WTC11 (cell line): Measurements from ENCODE around the gene ADGRV1. TPM values are rescaled to one million over a fixed set of nuclear protein-coding genes. Genes with fewer than 3 reads are reported as not detected.

Experiments
- ATAC-seq: fragments of 200-7000 bp; cut with Tn5 transposase; 2 replicates; pipeline ENCODE4 v1.10.0; 2021; ENCODE audit warnings: mild to moderate bottlenecking, moderate library complexity
- CTCF ChIA-PET: fragments of 300-600 bp; sonication (Branson Sonifier 250); formaldehyde crosslinking; loops from one replicate; lab custom pipeline; 2021; ENCODE audit warnings: antibody characterized with exemption; lab: Charles Lee
- POLR2A ChIA-PET: fragments of 350-600 bp; sonication (Branson Sonifier 250); formaldehyde crosslinking; loops from one replicate; lab custom pipeline; 2021; ENCODE audit warnings: antibody characterized with exemption; lab: Charles Lee
- DNase-seq: peaks from one replicate; pipeline ENCODE4 v3.0.0; 2021; ENCODE audit warnings: low spot score
- H3K27ac Mint-ChIP-seq: 2 replicates; pipeline ENCODE4 v1.8.0; 2021; ENCODE audit warnings: mixed read lengths
- H3K27me3 Mint-ChIP-seq: 2 replicates; pipeline ENCODE4 v1.8.0; 2021; ENCODE audit warnings: low read depth, mild to moderate bottlenecking, moderate library complexity, mixed read lengths
- H3K36me3 Mint-ChIP-seq: 2 replicates; pipeline ENCODE4 v1.8.0; 2021; ENCODE audit warnings: mixed read lengths
- H3K4me1 Mint-ChIP-seq: 2 replicates; pipeline ENCODE4 v1.8.0; 2022; ENCODE audit warnings: mixed read lengths
- H3K4me3 Mint-ChIP-seq: 2 replicates; pipeline ENCODE4 v1.8.0; 2021; ENCODE audit warnings: mild to moderate bottlenecking, moderate library complexity, mixed read lengths
- H3K9me3 Mint-ChIP-seq: 2 replicates; pipeline ENCODE4 v1.8.0; 2021; ENCODE audit warnings: mixed read lengths
- CBFB ChIP-seq: sonication (generic); formaldehyde crosslinking; IDR thresholded peaks from 2 replicates; pipeline ENCODE4 v1.8.1; 2022; ENCODE audit warnings: mild to moderate bottlenecking, low read depth, missing genetic modification reagents
- ELF4 ChIP-seq: sonication (generic); formaldehyde crosslinking; IDR thresholded peaks from 2 replicates; pipeline ENCODE4 v1.8.1; 2022; ENCODE audit warnings: low read depth, mild to moderate bottlenecking, moderate library complexity, missing genetic modification reagents
- ETV6 ChIP-seq: sonication (generic); formaldehyde crosslinking; IDR thresholded peaks from 2 replicates; pipeline ENCODE4 v1.8.1; 2022; ENCODE audit warnings: mild to moderate bottlenecking, missing genetic modification reagents
- FOXK1 ChIP-seq: sonication (generic); formaldehyde crosslinking; IDR thresholded peaks from 2 replicates; pipeline ENCODE4 v1.8.0; 2022; ENCODE audit warnings: mild to moderate bottlenecking, moderate library complexity, missing genetic modification reagents
- HMGA2 ChIP-seq: fragments of 250-450 bp; sonication (Bioruptor Pico); IDR thresholded peaks from 2 replicates; pipeline ENCODE4 v1.4.0; 2021; ENCODE audit warnings: mild to moderate bottlenecking, moderate library complexity
- JAZF1 ChIP-seq: fragments of 250-450 bp; sonication (Bioruptor Pico); IDR thresholded peaks from 2 replicates; pipeline ENCODE4 v1.9.0; 2021; ENCODE audit warnings: moderate library complexity, mild to moderate bottlenecking, inconsistent platforms
- JUN ChIP-seq: sonication (generic); formaldehyde crosslinking; IDR thresholded peaks from 2 replicates; pipeline ENCODE4 v1.8.0; 2023; ENCODE audit warnings: mild to moderate bottlenecking, missing genetic modification reagents
- MLX ChIP-seq: sonication (generic); formaldehyde crosslinking; IDR thresholded peaks from 2 replicates; pipeline ENCODE4 v1.8.1; 2023; ENCODE audit warnings: mild to moderate bottlenecking, missing genetic modification reagents, moderate library complexity
- MXD4 ChIP-seq: fragments of 250-450 bp; sonication (Bioruptor Pico); IDR thresholded peaks from 2 replicates; pipeline ENCODE4 v1.8.0; 2021; ENCODE audit warnings: mild to moderate bottlenecking, moderate library complexity, borderline replicate concordance
- NR3C1 ChIP-seq: sonication (generic); formaldehyde crosslinking; conservative IDR thresholded peaks from 2 replicates; pipeline ENCODE4 v1.8.1; 2023; ENCODE audit warnings: low read depth, mild to moderate bottlenecking, missing genetic modification reagents
- OVOL2 ChIP-seq: fragments of 250-450 bp; sonication (Bioruptor Pico); IDR thresholded peaks from 2 replicates; pipeline ENCODE4 v1.9.0; 2021; ENCODE audit warnings: mild to moderate bottlenecking, borderline replicate concordance
- PRRX2 ChIP-seq: fragments of 250-450 bp; sonication (Bioruptor Pico); IDR thresholded peaks from 2 replicates; pipeline ENCODE4 v1.8.0; 2021; ENCODE audit warnings: mild to moderate bottlenecking
- RELA ChIP-seq: sonication (generic); formaldehyde crosslinking; IDR thresholded peaks from 2 replicates; pipeline ENCODE4 v1.8.1; 2022; ENCODE audit warnings: missing genetic modification reagents, mild to moderate bottlenecking, borderline replicate concordance
- SMAD3 ChIP-seq: sonication (generic); formaldehyde crosslinking; IDR thresholded peaks from 2 replicates; pipeline ENCODE4 v1.8.0; 2022; ENCODE audit warnings: missing genetic modification reagents, mild to moderate bottlenecking, borderline replicate concordance
- SMAD4 ChIP-seq: sonication (generic); formaldehyde crosslinking; IDR thresholded peaks from 2 replicates; pipeline ENCODE4 v1.8.0; 2022; ENCODE audit warnings: mild to moderate bottlenecking, missing genetic modification reagents
- TEAD4 ChIP-seq: sonication (generic); formaldehyde crosslinking; IDR thresholded peaks from 2 replicates; pipeline ENCODE4 v1.8.0; 2022; ENCODE audit warnings: mild to moderate bottlenecking, missing genetic modification reagents
- TP53 ChIP-seq: sonication (generic); formaldehyde crosslinking; IDR thresholded peaks from 2 replicates; pipeline ENCODE4 v1.8.1; 2023; ENCODE audit warnings: mild to moderate bottlenecking, missing genetic modification reagents
- ZBTB21 ChIP-seq: sonication (generic); formaldehyde crosslinking; IDR thresholded peaks from 2 replicates; pipeline ENCODE4 v1.8.1; 2023; ENCODE audit warnings: mild to moderate bottlenecking, missing genetic modification reagents, borderline replicate concordance
- ZNF121 ChIP-seq: sonication (generic); formaldehyde crosslinking; IDR thresholded peaks from 2 replicates; pipeline ENCODE4 v1.8.0; 2023; ENCODE audit warnings: missing genetic modification reagents
- ZNF281 ChIP-seq: sonication (generic); formaldehyde crosslinking; IDR thresholded peaks from 2 replicates; pipeline ENCODE4 v1.8.0; 2023; ENCODE audit warnings: mild to moderate bottlenecking, missing genetic modification reagents
- ZNF317 ChIP-seq: sonication (generic); formaldehyde crosslinking; IDR thresholded peaks from 2 replicates; pipeline ENCODE4 v1.8.1; 2023; ENCODE audit warnings: low read depth, mild to moderate bottlenecking, moderate library complexity, missing genetic modification reagents, borderline replicate concordance
- ZNF416 ChIP-seq: fragments of 250-450 bp; sonication (Bioruptor Pico); IDR thresholded peaks from 2 replicates; pipeline ENCODE4 v1.9.0; 2021; ENCODE audit warnings: mild to moderate bottlenecking, inconsistent platforms
- ZNF512 ChIP-seq: sonication (generic); formaldehyde crosslinking; IDR thresholded peaks from 2 replicates; pipeline ENCODE4 v1.8.1; 2022; ENCODE audit warnings: missing genetic modification reagents, borderline replicate concordance
- ZNF532 ChIP-seq: fragments of 250-450 bp; sonication (Bioruptor Pico); IDR thresholded peaks from 2 replicates; pipeline ENCODE4 v1.9.0; 2021; ENCODE audit warnings: mild to moderate bottlenecking, borderline replicate concordance
- total RNA-seq: library from RNA; stranded (reverse); gene quantifications from 3 replicates; pipeline ENCODE4 v1.2.3, GENCODE V29; 2021

Gene ADGRV1
- total RNA-seq, 1 experiment from 2014 or later: 74.5 TPM

- Mint-ChIP-seq H3K27me3 (no peaks in the 10 kb centered on the region), H3K27ac (no peak overlapping the region; the same call in 1 of the 2 replicates), H3K4me1 (no peaks in the 10 kb centered on the region), H3K4me3 (no peak overlapping the region), H3K9me3 (peaks cover 5% of the 10 kb centered on the region), H3K36me3 (peaks cover 33% of the 10 kb centered on the region)
- TF ChIP-seq MLX (CRISPR knock-in tag) (no peak), HMGA2 (no peak)
- ChIA-PET CTCF (no interaction called here), POLR2A (no interaction called here)
- ATAC-seq (no peak), DNase-seq (no peak)
Observed at GRCh38 chr5:90834711-90835110, 276.1 kb downstream of the ADGRV1 start.

GRCh38 chr5:90843443-90843842, 284.8 kb downstream of the ADGRV1 start:
- TF ChIP-seq SMAD4 (CRISPR knock-in tag) (no peak), ZNF281 (CRISPR knock-in tag) (no peak)
- peaks cover 20% of the 10 kb centered on the region for H3K36me3 Mint-ChIP-seq
- H3K27ac Mint-ChIP-seq: no peak overlapping the region
- POLR2A ChIA-PET: no interaction called here
- CTCF ChIA-PET: no interaction called here
- DNase-seq: no peak
- no peak overlapping the region for H3K4me3 Mint-ChIP-seq
- peaks cover 16% of the 10 kb centered on the region for H3K9me3 Mint-ChIP-seq
- H3K27me3 Mint-ChIP-seq: no peaks in the 10 kb centered on the region
- H3K4me1 Mint-ChIP-seq: no peaks in the 10 kb centered on the region
- no peak for ATAC-seq

- ChIA-PET CTCF (interaction anchor here (1.0 kb wide), 1 partner anchor 42 kb away, joined by 3 read pairs; no protein-coding TSS in a partner anchor), POLR2A (no interaction called here)
- Mint-ChIP-seq H3K27me3 (no peaks in the 10 kb centered on the region), H3K27ac (no peak overlapping the region; the same call in 1 of the 2 replicates), H3K4me1 (no peaks in the 10 kb centered on the region), H3K4me3 (no peak overlapping the region), H3K36me3 (peaks cover 19% of the 10 kb centered on the region), H3K9me3 (peaks cover 16% of the 10 kb centered on the region)
- ATAC-seq (no peak), DNase-seq (no peak)
- TF ChIP-seq NR3C1 (CRISPR knock-in tag) (no peak), TEAD4 (no peak), ETV6 (CRISPR knock-in tag) (no peak), ZBTB21 (no peak), TP53 (CRISPR knock-in tag) (no peak), ZNF416 (CRISPR knock-in tag) (no peak), ELF4 (no peak), SMAD3 (CRISPR knock-in tag) (no peak), OVOL2 (CRISPR knock-in tag) (no peak), ZNF532 (no peak), MXD4 (no peak), FOXK1 (CRISPR knock-in tag) (no peak), ZNF317 (CRISPR knock-in tag) (no peak), JUN (CRISPR knock-in tag) (no peak), CBFB (CRISPR knock-in tag) (no peak), ZNF512 (CRISPR knock-in tag) (no peak), JAZF1 (no peak), ZNF121 (CRISPR knock-in tag) (no peak), PRRX2 (CRISPR knock-in tag) (no peak), RELA (CRISPR knock-in tag) (no peak)
Observed at GRCh38 chr5:90844931-90845330, 286.3 kb downstream of the ADGRV1 start.
